ENCODE data around the gene ERFE. TPM values are rescaled to one million over a fixed set of nuclear protein-coding genes. Genes with fewer than 3 reads are reported as not detected.
A peak's percentile ranks its signal among the peaks of the same experiment; 100 is the strongest.

Gene ERFE
- total and polyA plus RNA-seq, 9 of the 15 experiments (the other 6 are each of a cell fraction or from before 2014, with no cell fraction given): 0.55 to 8.2 (median 3.7) TPM

DNA sequence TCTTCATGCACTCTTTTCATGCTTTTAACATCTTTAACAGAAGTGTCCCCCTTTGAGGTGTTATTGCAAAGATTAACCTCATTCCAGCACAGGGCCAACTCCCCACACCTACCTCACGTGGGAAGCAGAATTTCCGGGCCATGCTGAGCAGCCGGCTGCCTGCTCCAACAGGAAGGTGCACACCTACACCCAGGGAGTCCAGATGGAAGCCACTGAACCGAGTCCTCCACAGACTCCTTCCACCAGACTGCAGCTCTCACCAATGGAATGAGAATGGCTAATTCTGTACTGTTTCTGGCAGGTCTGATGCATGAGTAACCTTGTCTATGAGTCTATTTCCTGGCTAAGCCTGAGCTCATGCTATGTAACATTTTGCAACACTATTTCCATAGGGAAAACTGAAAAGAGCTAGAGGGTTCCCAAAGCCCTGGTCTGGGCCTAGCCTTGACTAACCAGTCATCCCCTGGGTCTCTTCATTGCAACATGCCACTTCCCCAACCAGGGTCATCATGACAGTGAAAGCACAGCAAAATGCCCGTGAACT is 11.0 kb downstream of the ERFE start (continued):
- TF ChIP-seq E2F5 (CRISPR knock-in tag; IDR thresholded peaks at IDR 0.05) (no peak), ZNF175 (CRISPR knock-in tag; IDR thresholded peaks at IDR 0.05; ENCODE audit: low read depth) (peak; percentile 62; the same call in 1 of the 2 replicates), RFX5 (IDR thresholded peaks at IDR 0.05; ENCODE audit: low read depth, low read length) (no peak), EP400 (IDR thresholded peaks at IDR 0.05) (peak; percentile 23; the same call in 1 of the 2 replicates), RNF219 (CRISPR knock-in tag; IDR thresholded peaks at IDR 0.05) (no peak), ZBTB8A (IDR thresholded peaks at IDR 0.05; ENCODE audit: partially characterized antibody) (no peak), TCFL5 (CRISPR knock-in tag; conservative IDR thresholded peaks at IDR 0.05) (no peak), TEAD4 (IDR thresholded peaks at IDR 0.05; ENCODE audit: low read length) (no peak), TEAD4 (CRISPR knock-in tag; IDR thresholded peaks at IDR 0.05; ENCODE audit: borderline replicate concordance) (no peak), MYC (IDR thresholded peaks at IDR 0.05; ENCODE audit: low read depth, low read length) (no peak), MYC (CRISPR knock-in tag; IDR thresholded peaks at IDR 0.05; ENCODE audit: borderline replicate concordance, low read depth) (no peak), BRF1 (IDR thresholded peaks at IDR 0.05; ENCODE audit: borderline replicate concordance, extremely low read depth, insufficient read length) (no peak), CTBP1 (IDR thresholded peaks at IDR 0.05; ENCODE audit: borderline replicate concordance) (no peak), RBM14 (IDR thresholded peaks at IDR 0.05; ENCODE audit: borderline replicate concordance, insufficient read depth, low read depth, low read length) (no peak)

All from K562 (cell line).